WERI-Rb-1 (cell line): ENCODE measurements around the gene SUMF2.
"Not testable (repeated sequence)": the region's sequence is repeated elsewhere in the genome, so short reads cannot be mapped to it uniquely, and the experiment has no call there.

Experiments used
- DNase-seq: peaks from one replicate; pipeline ENCODE4 v3.0.0-alpha.2; 2020
- H3K27ac ChIP-seq: fragments of 250-450 bp; sonication (Bioruptor Pico); 2 replicates; pipeline ENCODE4 v1.5.1; 2020; ENCODE audit warnings: mild to moderate bottlenecking, moderate library complexity
- H3K27me3 ChIP-seq: fragments of 250-450 bp; sonication (Bioruptor Pico); 2 replicates; pipeline ENCODE4 v1.5.1; 2021; ENCODE audit warnings: mild to moderate bottlenecking, low read depth, moderate library complexity; ENCODE audit not compliant: insufficient read depth, severe bottlenecking
- H3K36me3 ChIP-seq: fragments of 250-450 bp; sonication (Bioruptor Pico); 2 replicates; pipeline ENCODE4 v1.5.1; 2020; ENCODE audit warnings: mild to moderate bottlenecking, moderate library complexity
- H3K4me3 ChIP-seq: 2 replicates; pipeline ENCODE4 v1.5.1; 2011; ENCODE audit warnings: low read depth, mild to moderate bottlenecking, control low read depth, low read length
- H3K9me3 ChIP-seq: fragments of 250-450 bp; sonication (Bioruptor Pico); 2 replicates; pipeline ENCODE4 v1.5.1; 2021; ENCODE audit warnings: mild to moderate bottlenecking, moderate library complexity; ENCODE audit not compliant: severe bottlenecking
- CTCF ChIP-seq: IDR thresholded peaks from 2 replicates; pipeline ENCODE4 v1.5.1; 2011; ENCODE audit warnings: low read depth, mild to moderate bottlenecking, control low read depth, inconsistent platforms, low read length

Gene SUMF2

DNA sequence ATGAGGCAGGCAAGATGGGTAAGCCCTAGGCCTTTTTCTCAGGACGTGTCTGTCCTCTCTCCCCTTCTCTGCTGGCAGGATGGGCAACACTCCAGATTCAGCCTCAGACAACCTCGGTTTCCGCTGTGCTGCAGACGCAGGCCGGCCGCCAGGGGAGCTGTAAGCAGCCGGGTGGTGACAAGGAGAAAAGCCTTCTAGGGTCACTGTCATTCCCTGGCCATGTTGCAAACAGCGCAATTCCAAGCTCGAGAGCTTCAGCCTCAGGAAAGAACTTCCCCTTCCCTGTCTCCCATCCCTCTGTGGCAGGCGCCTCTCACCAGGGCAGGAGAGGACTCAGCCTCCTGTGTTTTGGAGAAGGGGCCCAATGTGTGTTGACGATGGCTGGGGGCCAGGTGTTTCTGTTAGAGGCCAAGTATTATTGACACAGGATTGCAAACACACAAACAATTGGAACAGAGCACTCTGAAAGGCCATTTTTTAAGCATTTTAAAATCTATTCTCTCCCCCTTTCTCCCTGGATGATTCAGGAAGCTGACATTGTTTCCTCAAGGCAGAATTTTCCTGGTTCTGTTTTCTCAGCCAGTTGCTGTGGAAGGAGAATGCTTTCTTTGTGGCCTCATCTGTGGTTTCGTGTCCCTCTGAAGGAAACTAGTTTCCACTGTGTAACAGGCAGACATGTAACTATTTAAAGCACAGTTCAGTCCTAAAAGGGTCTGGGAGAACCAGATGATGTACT is 15.5 kb downstream of the SUMF2 start:
- Histone ChIP-seq H3K27ac (no peak overlapping the region), H3K4me3 (no peak overlapping the region), H3K36me3 (peaks cover 11% of the 10 kb centered on the region), H3K9me3 (no peaks in the 10 kb centered on the region), H3K27me3 (no peaks in the 10 kb centered on the region)
- peak; percentile 54 for TF ChIP-seq CTCF
- no peak for DNase-seq

DNA sequence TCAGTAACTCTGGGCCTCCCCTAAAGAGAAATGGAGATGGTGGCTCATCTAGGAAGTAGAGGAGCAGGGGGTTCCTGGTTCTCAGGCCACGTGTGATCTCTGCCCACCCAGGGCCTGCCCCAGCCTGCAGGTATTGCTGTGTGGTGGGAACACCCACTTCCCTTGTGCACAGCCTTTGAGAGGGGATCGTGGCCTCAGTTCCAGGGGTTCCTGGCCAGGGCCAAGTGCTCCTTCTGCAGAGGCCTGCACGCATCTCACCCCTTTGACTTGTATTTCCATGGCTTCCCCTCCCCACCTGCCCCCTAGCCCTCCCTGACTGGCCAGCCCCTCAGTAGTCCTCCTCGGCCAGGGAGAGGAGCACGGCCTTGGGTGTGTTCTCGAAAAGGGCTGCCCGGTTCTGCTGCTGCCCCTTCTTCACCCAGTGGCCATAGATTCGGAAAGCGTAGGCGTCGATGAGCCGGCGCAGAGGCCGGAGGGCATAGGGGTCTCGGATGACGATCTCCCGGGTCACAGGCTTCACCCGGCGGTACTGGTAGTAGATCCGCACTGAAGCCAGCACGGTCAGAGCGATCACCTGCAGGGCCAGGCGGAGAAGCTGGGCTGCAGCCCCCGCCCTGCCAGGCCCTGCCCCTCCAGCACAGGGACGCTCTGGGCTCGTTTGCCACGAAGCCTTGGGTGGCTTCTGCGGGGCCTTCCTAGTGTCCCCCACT is 16.8 kb downstream of the SUMF2 start:
- DNase-seq, H3K9me3 ChIP-seq, H3K27me3 ChIP-seq, H3K4me3 ChIP-seq, H3K27ac ChIP-seq: not testable (repeated sequence)
- H3K36me3 ChIP-seq, result peaks cover 14% of the 10 kb centered on the region

GRCh38 chr7:56081626-56082340 is 17.7 kb downstream of the SUMF2 start:
- Histone ChIP-seq H3K4me3 (no peak overlapping the region), H3K27me3 (no peaks in the 10 kb centered on the region), H3K27ac (no peak overlapping the region), H3K9me3 (no peaks in the 10 kb centered on the region), H3K36me3 (peaks cover 14% of the 10 kb centered on the region)
- DNase-seq, result no peak
- TF ChIP-seq CTCF, result no peak

DNA sequence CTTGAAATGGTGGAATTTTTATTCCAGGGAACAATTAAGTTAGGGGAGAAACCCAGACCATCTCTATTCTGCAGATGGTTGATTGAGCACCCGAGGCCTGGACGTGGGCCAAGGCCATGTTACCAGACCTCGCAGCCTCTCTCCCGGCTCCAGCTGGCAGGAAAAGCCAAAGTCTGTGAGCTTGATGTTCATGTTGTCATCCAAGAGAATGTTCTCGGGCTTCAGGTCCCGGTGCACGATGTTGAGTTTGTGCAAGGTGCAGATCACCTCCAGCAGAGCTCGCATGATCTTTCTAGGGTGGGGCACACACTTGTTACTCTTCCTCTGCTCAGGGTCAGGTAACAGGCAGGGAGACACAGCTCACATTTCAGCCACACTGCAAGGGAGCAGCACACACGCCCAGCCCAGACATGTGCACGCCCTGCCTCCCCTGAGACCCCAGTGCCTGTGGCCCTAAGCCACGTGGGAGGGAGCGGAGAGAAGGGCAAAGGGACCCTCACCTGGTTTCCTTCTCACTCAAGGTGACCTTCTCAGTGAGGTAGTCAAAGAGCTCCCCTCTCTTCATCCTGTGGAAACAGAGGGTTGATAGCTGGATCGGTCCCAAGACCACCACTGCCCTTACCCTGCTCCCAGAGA is 19.2 kb downstream of the SUMF2 start:
- no peak for DNase-seq
- Histone ChIP-seq H3K9me3 (no peaks in the 10 kb centered on the region), H3K36me3 (peaks cover 11% of the 10 kb centered on the region), H3K4me3 (no peak overlapping the region), H3K27me3 (no peaks in the 10 kb centered on the region), H3K27ac (no peak overlapping the region)
- TF ChIP-seq CTCF, result no peak

DNA sequence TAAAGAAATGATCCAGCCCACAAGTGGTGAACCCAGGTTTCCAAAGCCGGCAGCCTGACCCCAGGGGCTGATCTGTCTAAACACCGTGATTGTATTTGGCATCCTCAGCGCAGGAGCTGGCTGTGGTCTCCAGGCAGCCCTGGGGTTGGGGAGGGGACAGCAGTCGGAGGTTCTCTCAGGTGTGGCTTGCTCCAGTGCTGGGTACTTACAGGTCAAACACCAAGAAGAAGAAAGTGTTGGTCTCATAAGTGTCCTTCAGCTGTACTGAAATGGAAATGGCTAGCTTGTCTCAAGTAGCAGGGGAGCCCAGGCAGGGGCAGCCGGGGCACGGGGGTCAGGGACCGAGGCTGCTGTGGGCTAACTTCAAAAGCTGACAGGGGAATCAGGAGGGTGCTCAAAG is 22.7 kb downstream of the SUMF2 start:
- Histone ChIP-seq H3K27me3 (no peaks in the 10 kb centered on the region), H3K36me3 (peaks cover 2% of the 10 kb centered on the region; the same call in 1 of the 2 replicates), H3K9me3 (no peaks in the 10 kb centered on the region), H3K27ac (no peak overlapping the region), H3K4me3 (no peak overlapping the region)
- DNase-seq, result no peak
- no peak for TF ChIP-seq CTCF

DNA sequence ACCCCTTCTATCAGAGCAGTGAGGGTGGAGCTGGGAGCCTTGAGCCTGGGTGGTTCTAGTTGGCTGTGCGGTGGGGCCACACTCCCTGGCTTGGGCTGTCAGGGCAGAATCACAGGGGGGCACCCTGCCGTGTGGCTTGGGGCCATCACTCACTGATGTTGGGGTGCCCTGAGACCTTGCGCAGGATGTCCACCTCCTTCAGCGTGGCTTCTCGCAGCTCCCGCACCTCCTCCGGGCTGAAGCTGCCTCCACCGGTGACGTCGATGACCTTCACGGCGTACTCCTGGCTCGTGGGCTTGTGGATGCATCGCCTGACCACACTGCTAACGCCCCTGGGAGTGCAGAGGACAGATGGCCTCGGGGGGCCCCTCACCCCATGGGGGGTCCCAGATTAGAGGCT is 23.4 kb downstream of the SUMF2 start:
- H3K36me3 ChIP-seq, result peaks cover 2% of the 10 kb centered on the region; the same call in 1 of the 2 replicates
- no peak overlapping the region for H3K27ac ChIP-seq
- H3K4me3 ChIP-seq, result no peak overlapping the region
- TF ChIP-seq CTCF, result no peak
- no peaks in the 10 kb centered on the region for H3K27me3 ChIP-seq
- no peak for DNase-seq
- H3K9me3 ChIP-seq, result no peaks in the 10 kb centered on the region
